PC-9 (cell line): ENCODE measurements around the gene ADGRB3. TPM values are rescaled to one million over a fixed set of nuclear protein-coding genes. Genes with fewer than 3 reads are reported as not detected.

ENCODE experiments used
- BruUV-seq: library from RNA; stranded (reverse); fragments of 400-500 nt; replicated peaks from 2 replicates; lab custom pipeline; 2021; lab: Mats Ljungman, UMichigan
- CTCF ChIA-PET: fragments of 300-600 bp; sonication (Branson Sonifier 250); formaldehyde crosslinking; loops from one replicate; lab custom pipeline; 2022; ENCODE audit warnings: antibody characterized with exemption; lab: Charles Lee
- POLR2A ChIA-PET: fragments of 300-600 bp; sonication (Branson Sonifier 250); formaldehyde crosslinking; loops from one replicate; lab custom pipeline; 2022; ENCODE audit warnings: antibody characterized with exemption; ENCODE audit not compliant: unreplicated experiment; lab: Charles Lee
- DNase-seq, 2 experiments: peaks; one replicate each; pipeline versions ENCODE4 v3.0.0 to v3.0.0-alpha.2; 2015 to 2022; ENCODE audit warnings: mixed read lengths in 1 of 2
- H2AFZ ChIP-seq: fragments of 200-600 bp; sonication (generic); 2 replicates; pipeline ENCODE4 v1.8.1; 2017; ENCODE audit warnings: antibody characterized with exemption
- H3F3A ChIP-seq: fragments of 200-600 bp; sonication (generic); 2 replicates; pipeline ENCODE4 v1.8.1; 2017; ENCODE audit warnings: antibody characterized with exemption, mild to moderate bottlenecking, low read depth; ENCODE audit not compliant: insufficient read depth
- H3K27ac ChIP-seq: fragments of 200-600 bp; sonication (generic); 2 replicates; pipeline ENCODE4 v1.6.1; 2016; ENCODE audit warnings: mixed run types
- H3K27me3 ChIP-seq: fragments of 200-600 bp; sonication (generic); 2 replicates; pipeline ENCODE4 v1.6.1; 2016; ENCODE audit warnings: low read depth, mixed run types; ENCODE audit not compliant: insufficient read depth
- H3K36me3 ChIP-seq: fragments of 200-600 bp; sonication (generic); 2 replicates; pipeline ENCODE4 v1.6.1; 2016; ENCODE audit warnings: low read depth, mixed run types
- H3K4me1 ChIP-seq: fragments of 200-600 bp; sonication (generic); replicated peaks from 2 replicates; pipeline ENCODE4 v1.6.1; 2016; ENCODE audit warnings: mixed run types; ENCODE audit not compliant: insufficient read depth
- H3K4me2 ChIP-seq: fragments of 200-600 bp; sonication (generic); 2 replicates; pipeline ENCODE4 v1.6.1; 2017; ENCODE audit warnings: mixed run types
- H3K4me3 ChIP-seq: fragments of 200-600 bp; sonication (generic); 2 replicates; pipeline ENCODE4 v1.6.1; 2016; ENCODE audit warnings: mixed run types
- H3K79me2 ChIP-seq: fragments of 200-600 bp; sonication (generic); 2 replicates; pipeline ENCODE4 v1.6.1; 2017; ENCODE audit warnings: low read depth, mixed run types
- H3K9me2 ChIP-seq: fragments of 200-600 bp; sonication (generic); 2 replicates; pipeline ENCODE4 v1.8.1; 2017; ENCODE audit warnings: mild to moderate bottlenecking; ENCODE audit not compliant: insufficient read depth
- H3K9me3 ChIP-seq: fragments of 200-600 bp; sonication (generic); 2 replicates; pipeline ENCODE4 v1.8.1; 2016; ENCODE audit warnings: low read depth; ENCODE audit not compliant: insufficient read depth
- H4K20me1 ChIP-seq: fragments of 200-600 bp; sonication (generic); 2 replicates; pipeline ENCODE4 v1.8.1; 2017; ENCODE audit not compliant: insufficient read depth
- EZH2 ChIP-seq: fragments of 200-600 bp; sonication (generic); IDR thresholded peaks from 2 replicates; pipeline ENCODE4 v1.8.0; 2017; ENCODE audit warnings: antibody characterized with exemption, low read depth
- intact Hi-C: fragments of 100-400 bp; cut with micrococcal nuclease; formaldehyde crosslinking; loops from one replicate; pipeline ENCODE4 v1.10.0; 2022; ENCODE audit not compliant: unreplicated experiment
- total RNA-seq: library from RNA; stranded (reverse); gene quantifications from 2 replicates; pipeline ENCODE4 v1.2.3, GENCODE V29; 2021
- TF ChIP-seq, protein P1 (sequence below): fragments of 200-600 bp; sonication (generic); conservative IDR thresholded peaks from 2 replicates; pipeline ENCODE4 v1.6.1; 2017; ENCODE audit warnings: mixed run types, antibody characterized with exemption, mild to moderate bottlenecking, moderate library complexity

Gene ADGRB3
- total RNA-seq, 1 experiment from 2014 or later, result not detected

DNA sequence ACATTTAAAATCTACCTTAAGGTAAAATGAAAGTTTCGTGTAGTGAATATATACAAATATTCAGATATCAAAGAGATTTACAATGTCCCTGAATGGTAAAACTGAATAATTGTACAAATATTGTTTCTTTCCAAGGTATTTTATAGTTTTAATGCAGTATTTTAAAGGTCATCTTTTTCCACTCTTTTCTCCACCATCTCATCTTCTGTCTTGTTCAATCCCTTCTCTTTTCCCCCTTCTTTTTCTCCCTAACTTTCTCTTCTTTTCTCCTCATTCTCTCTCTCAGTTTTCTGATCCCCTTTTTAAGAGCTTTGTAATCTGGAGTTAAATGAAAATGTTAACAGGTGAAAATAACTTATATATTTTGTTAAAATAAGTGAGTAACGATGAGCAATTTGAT, 126.9 kb downstream of the ADGRB3 start:
- Histone ChIP-seq H3K9me2 (no peaks in the 10 kb centered on the region; the same call in 1 of the 2 replicates), H3K4me2 (no peak overlapping the region), H4K20me1 (no peaks in the 10 kb centered on the region), H3K79me2 (no peaks in the 10 kb centered on the region), H2AFZ (no peak overlapping the region), H3K4me1 (no peaks in the 10 kb centered on the region), H3K27me3 (no peaks in the 10 kb centered on the region), H3K36me3 (no peaks in the 10 kb centered on the region), H3K27ac (no peak overlapping the region), H3K9me3 (no peaks in the 10 kb centered on the region), H3K4me3 (no peak overlapping the region), H3F3A (no peaks in the 10 kb centered on the region)
- no peak for TF ChIP-seq EZH2
- TF ChIP-seq, protein P1, sequence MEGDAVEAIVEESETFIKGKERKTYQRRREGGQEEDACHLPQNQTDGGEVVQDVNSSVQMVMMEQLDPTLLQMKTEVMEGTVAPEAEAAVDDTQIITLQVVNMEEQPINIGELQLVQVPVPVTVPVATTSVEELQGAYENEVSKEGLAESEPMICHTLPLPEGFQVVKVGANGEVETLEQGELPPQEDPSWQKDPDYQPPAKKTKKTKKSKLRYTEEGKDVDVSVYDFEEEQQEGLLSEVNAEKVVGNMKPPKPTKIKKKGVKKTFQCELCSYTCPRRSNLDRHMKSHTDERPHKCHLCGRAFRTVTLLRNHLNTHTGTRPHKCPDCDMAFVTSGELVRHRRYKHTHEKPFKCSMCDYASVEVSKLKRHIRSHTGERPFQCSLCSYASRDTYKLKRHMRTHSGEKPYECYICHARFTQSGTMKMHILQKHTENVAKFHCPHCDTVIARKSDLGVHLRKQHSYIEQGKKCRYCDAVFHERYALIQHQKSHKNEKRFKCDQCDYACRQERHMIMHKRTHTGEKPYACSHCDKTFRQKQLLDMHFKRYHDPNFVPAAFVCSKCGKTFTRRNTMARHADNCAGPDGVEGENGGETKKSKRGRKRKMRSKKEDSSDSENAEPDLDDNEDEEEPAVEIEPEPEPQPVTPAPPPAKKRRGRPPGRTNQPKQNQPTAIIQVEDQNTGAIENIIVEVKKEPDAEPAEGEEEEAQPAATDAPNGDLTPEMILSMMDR, result no peak
- ChIA-PET CTCF (no interaction called here), POLR2A (no interaction called here)
- no TSS peak for BruUV-seq
- no peak for DNase-seq
- intact Hi-C loops, result no loop called here

DNA sequence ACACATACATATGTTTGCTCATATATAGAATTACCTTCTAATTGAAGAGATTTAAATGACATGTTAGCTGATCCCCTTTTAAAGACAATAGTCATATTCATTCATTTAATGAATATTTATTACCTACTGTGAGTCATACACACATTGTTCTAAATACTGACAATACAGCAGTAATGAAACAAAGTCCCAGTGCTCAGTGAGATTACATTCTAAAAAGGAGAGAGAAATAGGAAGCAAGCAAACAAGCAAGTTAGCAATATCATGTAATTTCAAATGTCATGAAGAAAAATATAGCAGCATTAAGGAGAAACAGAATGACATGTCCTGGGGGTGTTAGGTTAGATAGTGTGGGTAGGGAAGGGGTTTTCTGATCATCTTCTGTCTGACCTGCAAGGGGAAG, 136.3 kb downstream of the ADGRB3 start:
- Histone ChIP-seq H3F3A (no peaks in the 10 kb centered on the region), H3K4me1 (no peaks in the 10 kb centered on the region), H3K79me2 (no peaks in the 10 kb centered on the region), H3K9me2 (no peaks in the 10 kb centered on the region), H3K4me3 (no peak overlapping the region), H3K27ac (no peak overlapping the region), H2AFZ (no peak overlapping the region), H4K20me1 (no peaks in the 10 kb centered on the region), H3K9me3 (no peaks in the 10 kb centered on the region), H3K36me3 (no peaks in the 10 kb centered on the region), H3K4me2 (no peak overlapping the region), H3K27me3 (no peaks in the 10 kb centered on the region)
- POLR2A ChIA-PET, result no interaction called here
- CTCF ChIA-PET, result no interaction called here
- DNase-seq, result no peak
- intact Hi-C loops, result no loop called here
- TF ChIP-seq EZH2, result no peak
- TF ChIP-seq, protein P1, result no peak
- no TSS peak for BruUV-seq

DNA sequence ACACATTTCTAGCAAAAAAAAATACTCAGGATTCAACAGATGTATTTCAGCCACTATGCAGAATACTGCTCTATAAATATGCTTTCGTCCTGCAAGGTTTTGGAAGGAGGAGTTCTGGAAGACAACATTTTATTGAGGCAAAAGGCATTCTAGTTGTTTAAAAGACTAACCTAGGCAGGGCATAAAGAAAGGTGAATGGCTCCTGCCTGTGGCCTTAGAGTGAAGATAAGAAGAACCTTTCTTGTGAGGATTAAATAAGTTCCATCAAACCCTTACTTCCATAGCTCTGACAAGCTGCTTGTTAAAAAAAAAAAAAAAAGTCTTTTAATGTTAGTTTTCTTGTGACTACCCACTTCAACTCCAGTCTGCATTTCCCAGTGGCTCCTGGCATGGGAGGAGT, 139.8 kb downstream of the ADGRB3 start:
- H3K9me3 ChIP-seq, result no peaks in the 10 kb centered on the region
- no peaks in the 10 kb centered on the region for H3K36me3 ChIP-seq
- no peaks in the 10 kb centered on the region for H3K27me3 ChIP-seq
- H3F3A ChIP-seq, result no peaks in the 10 kb centered on the region
- no peaks in the 10 kb centered on the region for H3K79me2 ChIP-seq
- H3K4me2 ChIP-seq, result no peak overlapping the region
- H3K4me1 ChIP-seq, result no peaks in the 10 kb centered on the region
- intact Hi-C loops, result loop anchor here (5.0 kb wide), 1 partner anchor 1848 kb away; no protein-coding TSS in a partner anchor
- no TSS peak for BruUV-seq
- TF ChIP-seq, protein P1, result no peak
- TF ChIP-seq EZH2, result no peak
- no peaks in the 10 kb centered on the region for H3K9me2 ChIP-seq
- H4K20me1 ChIP-seq, result no peaks in the 10 kb centered on the region; the same call in 1 of the 2 replicates
- CTCF ChIA-PET, result no interaction called here
- no peak for DNase-seq
- no peak overlapping the region for H2AFZ ChIP-seq
- no peak overlapping the region for H3K27ac ChIP-seq
- POLR2A ChIA-PET, result no interaction called here
- H3K4me3 ChIP-seq, result no peak overlapping the region
